Measurements from ENCODE around the gene KCNK16. TPM values are rescaled to one million over a fixed set of nuclear protein-coding genes. Genes with fewer than 3 reads are reported as not detected.
A peak's percentile ranks its signal among the peaks of the same experiment; 100 is the strongest.

Gene KCNK16
- polyA plus RNA-seq, 1 donor from 2014 or later: not detected

DNA sequence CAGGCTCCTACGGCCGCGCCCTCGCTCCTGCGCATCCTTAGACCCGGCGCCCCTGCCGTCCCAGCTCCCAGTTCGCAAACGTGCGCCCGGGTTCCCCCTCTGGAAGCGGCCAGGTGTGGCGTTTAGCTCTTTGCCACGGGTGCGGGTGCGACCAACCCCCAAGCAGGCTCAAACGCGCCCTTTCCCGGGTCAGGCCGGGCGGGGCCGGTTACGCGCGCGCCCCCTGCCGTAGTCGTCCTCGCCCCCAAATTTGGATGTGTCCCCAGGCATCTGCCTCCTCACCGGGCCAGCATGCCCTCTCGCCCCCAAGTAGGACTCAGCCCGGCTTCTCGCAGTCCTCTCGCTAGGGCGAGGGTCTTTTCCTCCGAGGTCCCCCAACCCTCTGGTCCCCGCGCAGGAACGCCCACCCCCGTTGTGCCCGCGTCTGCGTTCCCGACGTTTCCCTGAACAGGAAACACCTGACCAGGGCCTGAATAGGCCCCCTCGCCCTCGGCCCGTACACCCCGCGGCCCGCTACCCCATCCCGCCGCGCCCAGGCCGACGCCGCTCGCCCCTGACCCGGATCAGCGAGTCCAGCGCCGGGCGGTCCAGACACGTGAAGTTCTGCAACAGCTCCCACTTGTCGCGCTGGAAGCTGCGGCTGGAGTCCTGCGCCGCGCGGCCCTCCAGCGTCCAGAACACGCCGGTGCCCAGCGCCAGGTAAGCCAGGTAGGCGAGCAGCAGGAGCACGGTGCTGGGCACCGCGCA lies 8.8 kb downstream of the KCNK16 start:
- no peaks in the 10 kb centered on the region for H4K20me1 ChIP-seq (ENCODE audit: insufficient read depth)
- peaks cover 48% of the 10 kb centered on the region for H3K27me3 ChIP-seq (ENCODE audit: insufficient read depth, low read depth, low read length)
- peak overlapping the region; percentile 63 for H3K4me3 ChIP-seq (ENCODE audit: low read length)
- no peak overlapping the region for H3K27ac ChIP-seq (ENCODE audit: low read length)
- no peaks in the 10 kb centered on the region for H3K36me3 ChIP-seq (ENCODE audit: insufficient read depth, low read length)
- TF ChIP-seq EZH2 (IDR thresholded peaks at IDR 0.05; ENCODE audit: borderline replicate concordance, insufficient read depth, low read length, poor library complexity, severe bottlenecking): peak; percentile 76
- no peak for TF ChIP-seq EP300 (conservative IDR thresholded peaks at IDR 0.05; ENCODE audit: poor library complexity, severe bottlenecking)
- H3K9me3 ChIP-seq (ENCODE audit: low read length): no peaks in the 10 kb centered on the region
- H2AFZ ChIP-seq (ENCODE audit: low read depth, low read length): no peak overlapping the region
- H3K9ac ChIP-seq (ENCODE audit: low read length): peak overlapping the region; percentile 14
- no peaks in the 10 kb centered on the region for H3F3A ChIP-seq (ENCODE audit: insufficient read depth, low read length, poor library complexity, severe bottlenecking)
- H3K79me2 ChIP-seq (replicated peaks; ENCODE audit: insufficient read depth, low read length): no peaks in the 10 kb centered on the region
- no peaks in the 10 kb centered on the region for H3K9me2 ChIP-seq (ENCODE audit: insufficient read depth, low read length)
- no peak overlapping the region for H3K4me2 ChIP-seq (ENCODE audit: low read length)

DNA sequence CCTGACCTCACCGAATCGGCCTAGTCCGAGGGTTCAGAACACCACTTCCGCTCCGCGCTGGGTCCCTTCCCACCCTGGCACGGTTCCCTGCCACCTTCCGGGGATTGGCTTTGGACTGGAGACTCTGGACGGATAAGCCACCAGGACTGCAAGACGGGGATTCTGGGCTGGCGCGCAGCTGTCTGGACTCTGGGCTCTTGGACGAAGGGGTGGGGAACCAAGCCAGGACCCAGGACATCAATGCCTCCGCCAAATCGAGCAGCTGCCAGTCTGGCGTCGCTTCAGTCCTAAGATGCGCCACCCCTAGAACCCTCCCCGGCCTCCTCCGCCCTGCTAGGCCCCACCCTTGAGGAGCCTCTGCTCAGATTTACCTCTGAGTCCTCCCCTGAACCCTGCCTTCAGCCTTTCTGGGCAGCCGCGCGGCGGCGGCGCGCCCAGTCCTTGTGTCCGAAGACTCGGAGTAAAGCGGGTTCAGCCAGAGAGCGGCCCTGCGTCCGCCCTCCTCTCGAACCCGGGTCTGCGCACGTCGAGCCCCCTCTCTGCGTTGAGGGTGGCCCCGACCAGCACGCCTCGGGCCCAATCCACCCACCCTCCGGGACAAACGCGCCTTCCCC lies 9.5 kb downstream of the KCNK16 start:
- Histone ChIP-seq H4K20me1 (ENCODE audit: insufficient read depth) (no peaks in the 10 kb centered on the region), H3K27ac (ENCODE audit: low read length) (no peak overlapping the region), H3F3A (ENCODE audit: insufficient read depth, low read length, poor library complexity, severe bottlenecking) (no peaks in the 10 kb centered on the region), H3K4me3 (ENCODE audit: low read length) (peak overlapping the region; percentile 63), H3K27me3 (ENCODE audit: insufficient read depth, low read depth, low read length) (peaks cover 48% of the 10 kb centered on the region), H3K9ac (ENCODE audit: low read length) (peak overlapping the region; percentile 14), H2AFZ (ENCODE audit: low read depth, low read length) (no peak overlapping the region), H3K9me3 (ENCODE audit: low read length) (no peaks in the 10 kb centered on the region), H3K4me2 (ENCODE audit: low read length) (no peak overlapping the region), H3K79me2 (replicated peaks; ENCODE audit: insufficient read depth, low read length) (no peaks in the 10 kb centered on the region), H3K9me2 (ENCODE audit: insufficient read depth, low read length) (no peaks in the 10 kb centered on the region), H3K36me3 (ENCODE audit: insufficient read depth, low read length) (no peaks in the 10 kb centered on the region)
- TF ChIP-seq EZH2 (IDR thresholded peaks at IDR 0.05; ENCODE audit: borderline replicate concordance, insufficient read depth, low read length, poor library complexity, severe bottlenecking) (no peak), POLR2AphosphoS5 (IDR thresholded peaks at IDR 0.05) (no peak), EP300 (conservative IDR thresholded peaks at IDR 0.05; ENCODE audit: poor library complexity, severe bottlenecking) (no peak), MXI1 (conservative IDR thresholded peaks at IDR 0.05; ENCODE audit: poor library complexity, severe bottlenecking) (no peak), RAD21 (conservative IDR thresholded peaks at IDR 0.05) (no peak), TAF1 (IDR thresholded peaks at IDR 0.05; ENCODE audit: low read depth) (no peak), SMC3 (conservative IDR thresholded peaks at IDR 0.05; ENCODE audit: poor library complexity) (no peak)
- TF ChIP-seq, protein P1, sequence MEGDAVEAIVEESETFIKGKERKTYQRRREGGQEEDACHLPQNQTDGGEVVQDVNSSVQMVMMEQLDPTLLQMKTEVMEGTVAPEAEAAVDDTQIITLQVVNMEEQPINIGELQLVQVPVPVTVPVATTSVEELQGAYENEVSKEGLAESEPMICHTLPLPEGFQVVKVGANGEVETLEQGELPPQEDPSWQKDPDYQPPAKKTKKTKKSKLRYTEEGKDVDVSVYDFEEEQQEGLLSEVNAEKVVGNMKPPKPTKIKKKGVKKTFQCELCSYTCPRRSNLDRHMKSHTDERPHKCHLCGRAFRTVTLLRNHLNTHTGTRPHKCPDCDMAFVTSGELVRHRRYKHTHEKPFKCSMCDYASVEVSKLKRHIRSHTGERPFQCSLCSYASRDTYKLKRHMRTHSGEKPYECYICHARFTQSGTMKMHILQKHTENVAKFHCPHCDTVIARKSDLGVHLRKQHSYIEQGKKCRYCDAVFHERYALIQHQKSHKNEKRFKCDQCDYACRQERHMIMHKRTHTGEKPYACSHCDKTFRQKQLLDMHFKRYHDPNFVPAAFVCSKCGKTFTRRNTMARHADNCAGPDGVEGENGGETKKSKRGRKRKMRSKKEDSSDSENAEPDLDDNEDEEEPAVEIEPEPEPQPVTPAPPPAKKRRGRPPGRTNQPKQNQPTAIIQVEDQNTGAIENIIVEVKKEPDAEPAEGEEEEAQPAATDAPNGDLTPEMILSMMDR (IDR thresholded peaks at IDR 0.05; ENCODE audit: poor library complexity, severe bottlenecking): no peak
- TF ChIP-seq, protein P2, sequence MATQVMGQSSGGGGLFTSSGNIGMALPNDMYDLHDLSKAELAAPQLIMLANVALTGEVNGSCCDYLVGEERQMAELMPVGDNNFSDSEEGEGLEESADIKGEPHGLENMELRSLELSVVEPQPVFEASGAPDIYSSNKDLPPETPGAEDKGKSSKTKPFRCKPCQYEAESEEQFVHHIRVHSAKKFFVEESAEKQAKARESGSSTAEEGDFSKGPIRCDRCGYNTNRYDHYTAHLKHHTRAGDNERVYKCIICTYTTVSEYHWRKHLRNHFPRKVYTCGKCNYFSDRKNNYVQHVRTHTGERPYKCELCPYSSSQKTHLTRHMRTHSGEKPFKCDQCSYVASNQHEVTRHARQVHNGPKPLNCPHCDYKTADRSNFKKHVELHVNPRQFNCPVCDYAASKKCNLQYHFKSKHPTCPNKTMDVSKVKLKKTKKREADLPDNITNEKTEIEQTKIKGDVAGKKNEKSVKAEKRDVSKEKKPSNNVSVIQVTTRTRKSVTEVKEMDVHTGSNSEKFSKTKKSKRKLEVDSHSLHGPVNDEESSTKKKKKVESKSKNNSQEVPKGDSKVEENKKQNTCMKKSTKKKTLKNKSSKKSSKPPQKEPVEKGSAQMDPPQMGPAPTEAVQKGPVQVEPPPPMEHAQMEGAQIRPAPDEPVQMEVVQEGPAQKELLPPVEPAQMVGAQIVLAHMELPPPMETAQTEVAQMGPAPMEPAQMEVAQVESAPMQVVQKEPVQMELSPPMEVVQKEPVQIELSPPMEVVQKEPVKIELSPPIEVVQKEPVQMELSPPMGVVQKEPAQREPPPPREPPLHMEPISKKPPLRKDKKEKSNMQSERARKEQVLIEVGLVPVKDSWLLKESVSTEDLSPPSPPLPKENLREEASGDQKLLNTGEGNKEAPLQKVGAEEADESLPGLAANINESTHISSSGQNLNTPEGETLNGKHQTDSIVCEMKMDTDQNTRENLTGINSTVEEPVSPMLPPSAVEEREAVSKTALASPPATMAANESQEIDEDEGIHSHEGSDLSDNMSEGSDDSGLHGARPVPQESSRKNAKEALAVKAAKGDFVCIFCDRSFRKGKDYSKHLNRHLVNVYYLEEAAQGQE (IDR thresholded peaks at IDR 0.05; ENCODE audit: borderline replicate concordance): no peak
